Stimulated activated naive CD8-positive, alpha-beta T cell treated with anti-CD3 and anti-CD28 coated beads, Interleukin-15, Interleukin-2, amounts not matched to agents 100 U/mL and 50 U/mL, for 24 hours (primary cell): ENCODE results near the gene OTOP3.
A peak's percentile ranks its signal among the peaks of the same experiment; 100 is the strongest.

Source experiments
- ATAC-seq: fragments of 150-1000 bp; cut with Tn5 transposase; one replicate; pipeline ENCODE4 v1.10.0; 2021
- DNase-seq: peaks from one replicate; pipeline ENCODE4 v3.0.0; 2021

Gene OTOP3

GRCh38 chr17:74941128-74941725, 5.5 kb downstream of the OTOP3 start:
- DNase-seq (no peak), ATAC-seq (no peak)

GRCh38 chr17:74943808-74944522, 8.3 kb downstream of the OTOP3 start:
- ATAC-seq (no peak), DNase-seq (no peak)

GRCh38 chr17:74945543-74945942, 9.8 kb downstream of the OTOP3 start:
- DNase-seq (no peak), ATAC-seq (no peak)

GRCh38 chr17:74946641-74947040, 10.9 kb downstream of the OTOP3 start:
- DNase-seq = no peak
- ATAC-seq = no peak

- DNase-seq (no peak), ATAC-seq (no peak)
These were observed 11.5 kb downstream of the OTOP3 start for GRCh38 chr17:74947041-74947754.

GRCh38 chr17:74949455-74950115, 13.9 kb downstream of the OTOP3 start:
- DNase-seq (no peak), ATAC-seq (no peak)

- no peak for ATAC-seq
- no peak for DNase-seq
These were observed 14.5 kb downstream of the OTOP3 start for GRCh38 chr17:74950207-74950606.

- ATAC-seq (no peak), DNase-seq (no peak)
These were observed 15.4 kb downstream of the OTOP3 start for GRCh38 chr17:74951065-74951464.

GRCh38 chr17:74951680-74952421, 16.2 kb downstream of the OTOP3 start:
- ATAC-seq (no peak), DNase-seq (no peak)

GRCh38 chr17:74952431-74953133, 16.9 kb downstream of the OTOP3 start:
- no peak for ATAC-seq
- no peak for DNase-seq

- ATAC-seq (no peak), DNase-seq (no peak)
These were observed 17.5 kb downstream of the OTOP3 start for GRCh38 chr17:74953134-74953687.

GRCh38 chr17:74954115-74954514, 18.4 kb downstream of the OTOP3 start:
- DNase-seq (no peak), ATAC-seq (no peak)

- DNase-seq = no peak
- ATAC-seq = no peak
These were observed 19.1 kb downstream of the OTOP3 start for GRCh38 chr17:74954665-74955421.

- DNase-seq (no peak), ATAC-seq (no peak)
These were observed 20.4 kb downstream of the OTOP3 start for GRCh38 chr17:74956093-74956492.

GRCh38 chr17:74957935-74958740, 22.4 kb downstream of the OTOP3 start:
- DNase-seq = peak; percentile 92

GRCh38 chr17:74959826-74960515, 24.3 kb downstream of the OTOP3 start:
- ATAC-seq = no peak
- no peak for DNase-seq

More at GRCh38 chr17:74957935-74958740, 22.4 kb downstream of the OTOP3 start:
- ATAC-seq = peak; percentile 53

GRCh38 chr17:74960570-74961342, 25.1 kb downstream of the OTOP3 start:
- peak; percentile 56 for ATAC-seq
- DNase-seq = peak; percentile 63
